K562 (cell line): ENCODE results near the gene SERTM1. TPM values are rescaled to one million over a fixed set of nuclear protein-coding genes. Genes with fewer than 3 reads are reported as not detected.

Source experiments
- ATAC-seq: fragments of 200-7000 bp; cut with Tn5 transposase; 3 replicates; pipeline ENCODE4 v1.9.1; 2020; ENCODE audit warnings: moderate library complexity
- BruUV-seq: library from RNA; stranded (reverse); fragments of 400-500 nt; replicated peaks from 2 replicates; lab custom pipeline; 2021; lab: Mats Ljungman, UMichigan
- CTCF ChIA-PET: fragments of 300-600 bp; formaldehyde crosslinking; extraction: SDS; loops from one replicate; lab custom pipeline; 2021; ENCODE audit warnings: low intra/inter-chr PET ratio; lab: Yijun Ruan, JAX
- POLR2A ChIA-PET: fragments of 300-600, 350-650 bp; sonication (Branson Sonifier 250); formaldehyde crosslinking; extraction: SDS; loops from one replicate; lab custom pipeline; 2021; ENCODE audit warnings: antibody characterized with exemption, inconsistent platforms; lab: Yijun Ruan, JAX
- DNase-seq, 4 experiments: peaks; one replicate each; pipeline versions ENCODE4 v3.0.0 to v3.0.0-alpha.2; 2011 to 2018; ENCODE audit warnings: low spot score in 3 of 4, mixed read lengths in 3 of 4; ENCODE audit errors: extremely low read depth in 1 of 4
- FAIRE-seq: peaks from 2 replicates; lab custom pipeline; 2011; peaks lifted over from hg19 to GRCh38; lab: Jason Lieb, UNC
- H2AFZ ChIP-seq: 2 replicates; pipeline ENCODE4 v1.6.0; 2011; ENCODE audit warnings: low read depth, low read length, control low read depth, inconsistent platforms
- H3K27ac ChIP-seq: fragments of 200-600 bp; 3 replicates; pipeline ENCODE4 v1.8.0; 2011; ENCODE audit warnings: low read depth, mild to moderate bottlenecking, control low read depth, inconsistent platforms, low read length, moderate library complexity, mixed read lengths; ENCODE audit errors: extremely low read depth
- H3K27me3 ChIP-seq, 2 experiments: fragments of 300-600 bp in 1 of 2; 2 replicates in 1 of 2; 3 replicates in 1 of 2; pipeline versions ENCODE4 v1.6.0 to v1.8.0; 2011; ENCODE audit warnings: inconsistent platforms in 2 of 2, low read length in 2 of 2, mild to moderate bottlenecking in 1 of 2, mixed read lengths in 1 of 2, moderate library complexity in 1 of 2; ENCODE audit not compliant: control insufficient read depth in 2 of 2, insufficient read depth in 2 of 2
- H3K36me3 ChIP-seq: fragments of 300-600 bp; 3 replicates; pipeline ENCODE4 v1.8.0; 2011; ENCODE audit warnings: mild to moderate bottlenecking, low read length, inconsistent platforms; ENCODE audit not compliant: control insufficient read depth, insufficient read depth
- H3K4me1 ChIP-seq, 2 experiments: fragments of 200-600 bp in 1 of 2; replicated peaks in 1 of 2; 2 replicates in 1 of 2; 3 replicates in 1 of 2; pipeline versions ENCODE4 v1.5.1 to v1.8.0; 2011; ENCODE audit warnings: inconsistent platforms in 2 of 2, low read length in 2 of 2, mild to moderate bottlenecking in 1 of 2, mixed read lengths in 1 of 2, moderate library complexity in 1 of 2; ENCODE audit not compliant: control insufficient read depth in 2 of 2, insufficient read depth in 2 of 2
- H3K4me2 ChIP-seq: 2 replicates; pipeline ENCODE4 v1.6.1; 2011; ENCODE audit warnings: low read length, control low read depth, inconsistent platforms, mixed read lengths; ENCODE audit not compliant: insufficient read depth
- H3K4me3 ChIP-seq: fragments of 200-600 bp; sonication (generic), shearing (Covaris generic); 2 replicates; pipeline ENCODE4 v1.5.1; 2016; ENCODE audit warnings: control low read depth, inconsistent platforms
- H3K79me2 ChIP-seq: fragments of 200-600 bp; 3 replicates; pipeline ENCODE4 v1.8.0; 2011; ENCODE audit warnings: low read length, inconsistent platforms; ENCODE audit not compliant: control insufficient read depth, insufficient read depth
- H3K9ac ChIP-seq, 2 experiments: 2 replicates each; pipeline versions ENCODE4 v1.6.0 to v1.6.1; 2011; ENCODE audit warnings: low read depth in 2 of 2, low read length in 2 of 2, control low read depth in 1 of 2, inconsistent platforms in 1 of 2, mild to moderate bottlenecking in 1 of 2, mixed read lengths in 1 of 2; ENCODE audit not compliant: insufficient read depth in 1 of 2
- H3K9me1 ChIP-seq: one replicate; pipeline ENCODE4 v1.6.0; 2011; ENCODE audit warnings: inconsistent platforms, mild to moderate bottlenecking, low read length, moderate library complexity; ENCODE audit not compliant: control insufficient read depth, insufficient read depth
- H3K9me3 ChIP-seq: replicated peaks from 2 replicates; pipeline ENCODE4 v1.5.1; 2011; ENCODE audit warnings: low read depth, low read length, inconsistent platforms; ENCODE audit not compliant: control insufficient read depth, insufficient read depth
- H4K20me1 ChIP-seq: replicated peaks from 2 replicates; pipeline ENCODE4 v1.6.1; 2011; ENCODE audit warnings: low read length, inconsistent platforms, mixed read lengths; ENCODE audit not compliant: control insufficient read depth, insufficient read depth
- ARHGAP35 ChIP-seq: fragments of 450-650 bp; IDR thresholded peaks from 2 replicates; pipeline ENCODE4 v1.6.1; 2018; ENCODE audit not compliant: partially characterized antibody
- CCNT2 ChIP-seq: IDR thresholded peaks from 2 replicates; pipeline ENCODE4 v1.6.1; 2011; ENCODE audit warnings: borderline replicate concordance, low read depth, mild to moderate bottlenecking, moderate library complexity, mixed read lengths, low read length; ENCODE audit not compliant: insufficient read length; ENCODE audit errors: extremely low read depth
- CEBPZ ChIP-seq: fragments of 150-350 bp; IDR thresholded peaks from 2 replicates; pipeline ENCODE4 v1.6.1; 2014; ENCODE audit warnings: low read depth, mild to moderate bottlenecking, low read length, borderline replicate concordance
- FOXA3 ChIP-seq, 2 experiments: fragments of 450-650 bp in 1 of 2; sonication (generic) in 1 of 2; formaldehyde crosslinking; IDR thresholded peaks in 1 of 2; conservative IDR thresholded peaks in 1 of 2; 2 replicates each; pipeline versions ENCODE4 v1.4.0 to v1.8.0; 2020 to 2022; ENCODE audit warnings: mild to moderate bottlenecking in 2 of 2, missing genetic modification reagents in 1 of 2
- HDAC8 ChIP-seq: fragments of 450-650 bp; IDR thresholded peaks from 2 replicates; pipeline ENCODE4 v1.6.1; 2016; ENCODE audit warnings: mild to moderate bottlenecking, missing genetic modification characterization, moderate library complexity, missing compliant biosample characterization
- MBD2 ChIP-seq: sonication (generic); IDR thresholded peaks from 2 replicates; pipeline ENCODE4 v1.6.1; 2016; ENCODE audit warnings: low read depth, borderline replicate concordance
- SAP30 ChIP-seq: fragments of 200-600 bp; sonication (generic); IDR thresholded peaks from 2 replicates; pipeline ENCODE4 v1.6.1; 2012; ENCODE audit warnings: borderline replicate concordance, low read depth, mild to moderate bottlenecking, moderate library complexity, low read length, control low read depth, inconsistent platforms; ENCODE audit not compliant: insufficient read depth, poor library complexity, severe bottlenecking
- SRSF3 ChIP-seq: fragments of 200-400 bp; formaldehyde crosslinking; IDR thresholded peaks from 2 replicates; pipeline ENCODE4 v1.6.1; 2016; ENCODE audit warnings: mild to moderate bottlenecking, low read length, moderate library complexity; ENCODE audit not compliant: insufficient read depth
- TGIF2 ChIP-seq: sonication (generic); formaldehyde crosslinking; IDR thresholded peaks from 2 replicates; pipeline ENCODE4 v1.8.1; 2022; ENCODE audit warnings: mild to moderate bottlenecking, missing genetic modification reagents, moderate library complexity
- UBTF ChIP-seq, 2 experiments: IDR thresholded peaks; 2 replicates each; pipeline ENCODE4 v1.6.1; 2012; ENCODE audit warnings: improper control_type of control experiment in 2 of 2, low read depth in 2 of 2, low read length in 2 of 2, borderline replicate concordance in 1 of 2
- USF1 ChIP-seq: sonication (generic); formaldehyde crosslinking; IDR thresholded peaks from 2 replicates; pipeline ENCODE4 v1.9.0; 2022; ENCODE audit warnings: mild to moderate bottlenecking, missing genetic modification reagents
- ZNF583 ChIP-seq: fragments of 250-450 bp; sonication (Bioruptor Pico); IDR thresholded peaks from 2 replicates; pipeline ENCODE4 v1.4.0; 2020
- ZNF75A ChIP-seq: fragments of 450-650 bp; formaldehyde crosslinking; IDR thresholded peaks from 2 replicates; pipeline ENCODE4 v1.4.0; 2020; ENCODE audit warnings: mild to moderate bottlenecking
- WGBS: fragments of 100-300 bp; shearing (Covaris generic); methylation state at CpG from one replicate; pipeline ENCODE4 v1.1.6; 2016; ENCODE audit warnings: low coverage, mixed read lengths; ENCODE audit not compliant: insufficient coverage; ENCODE audit errors: missing lambda C conversion rate; 5-methylcytosine and 5-hydroxymethylcytosine counted together
- in situ Hi-C: fragments of 300-500 bp; cut with MboI; formaldehyde crosslinking; loops from 4 replicates; pipeline ENCODE4 v1.15.0; 2018; ENCODE audit warnings: inconsistent platforms, mixed read lengths
- intact Hi-C: fragments of 100-400 bp; cut with micrococcal nuclease; formaldehyde crosslinking; loops from 2 replicates; pipeline ENCODE4 v1.14.2; 2022
- polyA plus RNA-seq, 8 experiments: library from polyadenylated mRNA; depleted of rRNA in 4 of 8; stranded (reverse) in 5 of 8; unstranded in 3 of 8; fragments of >200 nt; fragmentation: Nextera tagmentation in 2 of 8; fragmentation: Illumina TruSeq in 1 of 8; extraction: Ambion mirVana in 2 of 8; extraction: Trizol in 1 of 8; gene quantifications; 2 replicates each; pipeline versions ENCODE4 v1.2.1 to v1.2.3, GENCODE V29; 2011 to 2014; ENCODE audit warnings: inconsistent platforms in 1 of 8, missing spikeins in 1 of 8
- total RNA-seq, 7 experiments: library from RNA; depleted of rRNA in 6 of 7; stranded (reverse); fragments of >200 nt in 6 of 7; fragmentation: Illumina TruSeq in 2 of 7; extraction: Trizol in 2 of 7; gene quantifications; 2 replicates each; pipeline versions ENCODE4 v1.2.1 to v1.2.3, GENCODE V29; 2011 to 2021; ENCODE audit warnings: low replicate concordance in 1 of 7

SERTM1 gene
- total and polyA plus RNA-seq, 9 of the 15 experiments (the other 6 are each of a cell fraction or from before 2014, with no cell fraction given), result not detected

- TF ChIP-seq SAP30 (no peak), ZNF583 (CRISPR knock-in tag) (no peak), ARHGAP35 (no peak), TGIF2 (no peak), CCNT2 (no peak), MBD2 (no peak), USF1 (CRISPR knock-in tag) (no peak)
These were observed 63.8 kb downstream of the SERTM1 start (continued) for GRCh38 chr13:36737524-36738083.

- in situ Hi-C loops, result no loop called here
- no peak for ATAC-seq
- no peak for FAIRE-seq
- BruUV-seq, result no TSS peak
- Histone ChIP-seq H3K27me3 (no peaks in the 10 kb centered on the region), H3K79me2 (no peaks in the 10 kb centered on the region), H3K9me1 (no peaks in the 10 kb centered on the region), H3K9ac (no peak overlapping the region), H4K20me1 (no peaks in the 10 kb centered on the region), H3K4me1 (no peaks in the 10 kb centered on the region), H3K4me2 (no peak overlapping the region), H3K4me3 (no peak overlapping the region), H3K36me3 (no peaks in the 10 kb centered on the region), H3K27ac (no peak overlapping the region), H2AFZ (no peak overlapping the region), H3K9me3 (no peaks in the 10 kb centered on the region)
- CTCF ChIA-PET, result no interaction called here
- no peak for DNase-seq
- WGBS, result 0% methylated on average over 3 of the region's 3 CpGs
- intact Hi-C loops, result no loop called here
- POLR2A ChIA-PET, result interaction anchor here (0.6 kb wide), 1 partner anchor 447 kb away, joined by 3 read pairs; no protein-coding TSS in a partner anchor
- TF ChIP-seq FOXA3 (CRISPR knock-in tag; conservative IDR thresholded peaks at IDR 0.05 in 1 of 2, IDR thresholded peaks at IDR 0.05 in 1 of 2), result no peak
- TF ChIP-seq HDAC8 (tag), result no peak
- no peak for TF ChIP-seq CEBPZ
- no peak for TF ChIP-seq UBTF (IDR thresholded peaks at IDR 0.05; ENCODE audit: borderline replicate concordance in 1 of 2, low read depth in 2 of 2, low read length in 2 of 2)
- no peak for TF ChIP-seq SRSF3
- TF ChIP-seq ZNF75A (CRISPR knock-in tag), result no peak
These were observed 71.6 kb downstream of the SERTM1 start for GRCh38 chr13:36745436-36745835.
